Vagina (tissue), 2 donors: ENCODE data around the gene MEF2B.

ENCODE experiments used
- CTCF ChIP-seq, 3 experiments: fragments of 450-650 bp in 2 of 3; fragments of 200-600 bp in 1 of 3; sonication (generic) in 1 of 3; IDR thresholded peaks; one replicate each; pipeline ENCODE4 v1.5.1; 2017 to 2019; ENCODE audit warnings: antibody characterized with exemption in 3 of 3, mild to moderate bottlenecking in 2 of 3, moderate library complexity in 2 of 3
- POLR2A ChIP-seq, 2 donors: fragments of 450-650 bp; IDR thresholded peaks; one replicate each; pipeline ENCODE4 v1.6.1; 2017; ENCODE audit warnings: antibody characterized with exemption in 2 of 2, mild to moderate bottlenecking in 2 of 2, moderate library complexity in 2 of 2
- POLR2AphosphoS5 ChIP-seq, 2 donors: sonication (generic); formaldehyde crosslinking; IDR thresholded peaks; one replicate each; pipeline ENCODE4 v1.9.0; 2017; ENCODE audit warnings: antibody characterized with exemption in 2 of 2, mild to moderate bottlenecking in 2 of 2, low read depth in 1 of 2; ENCODE audit not compliant: insufficient read depth in 1 of 2

DNA sequence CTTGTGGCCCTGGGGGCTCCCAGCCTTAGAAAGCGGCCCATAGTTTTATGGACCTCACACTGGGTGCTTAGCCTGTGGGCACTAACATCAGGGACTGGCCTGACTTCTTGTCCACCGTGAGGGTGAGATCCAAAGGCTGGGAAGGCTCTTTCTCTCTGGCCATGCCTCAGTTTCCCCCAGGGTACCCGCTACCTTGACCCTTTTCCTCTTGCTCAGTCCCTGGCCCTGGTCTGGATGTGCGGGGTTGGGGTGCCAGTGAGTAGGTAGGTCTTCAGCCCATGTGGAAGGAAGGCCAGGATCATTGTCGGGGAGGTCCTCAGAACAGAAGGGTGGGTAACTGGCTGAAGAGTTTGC lies 30.2 kb downstream of the MEF2B start:
- no peak for TF ChIP-seq POLR2A (IDR thresholded peaks at IDR 0.05)
- no peak for TF ChIP-seq CTCF (IDR thresholded peaks at IDR 0.05)
- no peak for TF ChIP-seq POLR2AphosphoS5 (IDR thresholded peaks at IDR 0.05; ENCODE audit: insufficient read depth in 1 of 2, low read depth in 1 of 2)
